OCI-LY7 (cell line): Measurements from ENCODE around the gene TACO1.

Experiments used
- EZH2phosphoT487 ChIP-seq: fragments of 200-600 bp; sonication (generic); IDR thresholded peaks from 2 replicates; pipeline ENCODE4 v1.6.1; 2018; ENCODE audit warnings: low read depth, borderline replicate concordance, mild to moderate bottlenecking, mixed run types, antibody characterized with exemption, low read length, moderate library complexity, mixed read lengths
- TF ChIP-seq, protein P1 (sequence below): fragments of 200-600 bp; sonication (generic); conservative IDR thresholded peaks from 2 replicates; pipeline ENCODE4 v1.5.1; 2014; ENCODE audit warnings: mild to moderate bottlenecking, antibody characterized with exemption, low read length, moderate library complexity, mixed read lengths

DNA sequence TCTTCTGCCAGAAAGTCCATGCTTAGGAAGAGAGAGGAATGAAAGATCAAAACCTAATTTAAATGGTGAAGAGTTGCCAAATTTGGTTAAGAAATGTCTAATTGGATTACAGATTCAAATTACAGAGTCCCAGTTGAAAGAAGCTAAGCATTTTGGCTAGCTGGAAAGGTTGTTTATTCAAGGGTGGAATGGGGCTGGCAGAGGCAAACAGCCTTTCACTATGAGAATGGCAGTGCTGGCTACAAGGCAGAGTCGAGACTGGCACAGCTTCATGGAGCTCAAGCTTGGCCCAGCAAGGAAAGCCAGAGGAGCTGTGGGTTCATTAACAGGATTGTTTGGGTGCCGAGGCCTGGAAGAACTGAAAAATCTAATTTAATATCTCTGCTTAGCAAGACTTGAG is 35.1 kb downstream of the TACO1 start:
- TF ChIP-seq, protein P1, sequence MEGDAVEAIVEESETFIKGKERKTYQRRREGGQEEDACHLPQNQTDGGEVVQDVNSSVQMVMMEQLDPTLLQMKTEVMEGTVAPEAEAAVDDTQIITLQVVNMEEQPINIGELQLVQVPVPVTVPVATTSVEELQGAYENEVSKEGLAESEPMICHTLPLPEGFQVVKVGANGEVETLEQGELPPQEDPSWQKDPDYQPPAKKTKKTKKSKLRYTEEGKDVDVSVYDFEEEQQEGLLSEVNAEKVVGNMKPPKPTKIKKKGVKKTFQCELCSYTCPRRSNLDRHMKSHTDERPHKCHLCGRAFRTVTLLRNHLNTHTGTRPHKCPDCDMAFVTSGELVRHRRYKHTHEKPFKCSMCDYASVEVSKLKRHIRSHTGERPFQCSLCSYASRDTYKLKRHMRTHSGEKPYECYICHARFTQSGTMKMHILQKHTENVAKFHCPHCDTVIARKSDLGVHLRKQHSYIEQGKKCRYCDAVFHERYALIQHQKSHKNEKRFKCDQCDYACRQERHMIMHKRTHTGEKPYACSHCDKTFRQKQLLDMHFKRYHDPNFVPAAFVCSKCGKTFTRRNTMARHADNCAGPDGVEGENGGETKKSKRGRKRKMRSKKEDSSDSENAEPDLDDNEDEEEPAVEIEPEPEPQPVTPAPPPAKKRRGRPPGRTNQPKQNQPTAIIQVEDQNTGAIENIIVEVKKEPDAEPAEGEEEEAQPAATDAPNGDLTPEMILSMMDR, result no peak
- TF ChIP-seq EZH2phosphoT487, result no peak
